T-helper 2 cell (primary cell): Measurements from ENCODE around the gene AFF2.

Source experiments
- DNase-seq, 5 experiments: peaks; one replicate each; pipeline versions ENCODE4 v3.0.0 to v3.0.0-alpha.2; 2012 to 2022

AFF2 gene

DNA sequence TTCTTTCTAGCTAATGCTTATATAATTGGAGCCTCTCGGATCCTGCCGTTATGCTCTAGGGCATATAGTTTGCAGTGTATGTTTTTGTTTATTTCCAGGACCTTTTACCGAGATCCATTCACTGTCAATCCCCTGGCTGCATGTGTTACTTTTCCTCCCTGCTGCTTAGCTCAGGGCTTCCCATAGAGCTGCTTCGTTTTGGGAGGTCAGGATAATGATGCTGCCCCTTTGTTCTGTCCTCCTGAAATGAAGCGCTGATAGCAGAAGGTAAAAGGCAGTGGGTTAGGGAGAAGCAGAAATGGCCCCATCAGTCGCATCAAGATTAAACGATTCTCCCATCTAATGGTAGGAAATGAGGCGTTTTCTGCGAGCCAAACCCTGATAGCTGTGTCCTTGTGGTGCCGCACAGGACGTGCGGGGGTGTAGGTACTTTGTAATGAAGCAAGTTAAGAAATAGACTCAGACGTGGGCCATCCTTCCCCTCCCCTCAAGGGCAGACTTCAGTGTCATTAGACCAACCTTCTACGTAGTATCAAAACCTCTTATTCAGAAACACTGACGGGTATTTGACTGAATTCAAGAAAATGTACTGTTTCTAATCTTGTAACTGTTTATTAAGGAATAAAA, 37.3 kb downstream of the AFF2 start:
- DNase-seq: no peak

DNA sequence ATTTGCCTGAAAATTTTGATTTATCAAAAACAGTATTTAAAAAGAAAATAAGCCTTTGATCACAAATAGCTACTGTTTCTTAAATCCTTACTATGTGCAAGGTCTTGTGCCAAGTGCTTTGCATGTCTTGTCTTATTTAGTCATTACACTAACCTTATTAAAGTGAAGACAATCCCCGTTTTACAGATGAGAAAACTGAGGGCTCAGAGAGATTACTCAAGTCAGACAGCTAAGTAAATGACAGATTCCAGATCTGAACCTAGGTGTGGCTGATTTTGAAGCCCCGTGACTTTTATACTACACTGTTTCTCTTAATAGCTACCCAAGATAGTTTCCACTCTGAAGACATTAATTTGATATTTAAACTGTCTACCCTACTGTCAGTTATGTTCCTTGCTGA, 38.2 kb downstream of the AFF2 start:
- no peak for DNase-seq

DNA sequence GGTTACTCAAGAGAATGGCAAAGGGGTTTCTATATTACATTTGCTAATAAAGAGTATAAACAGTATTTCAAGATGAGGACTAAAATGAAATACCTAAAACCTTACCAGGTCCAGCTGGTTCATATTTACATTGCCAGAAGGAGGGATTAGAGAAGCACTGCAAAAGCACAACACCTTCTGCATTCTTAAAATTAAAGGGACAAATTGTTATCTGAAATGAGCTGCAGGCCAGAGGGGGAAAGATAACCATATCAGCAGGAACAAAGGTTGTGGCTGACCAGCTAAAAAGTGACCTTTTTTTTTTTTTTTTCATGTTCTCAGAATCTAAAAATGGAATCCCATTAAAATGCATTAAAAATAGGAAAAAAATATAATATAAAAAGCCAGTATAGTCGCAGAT, 39.7 kb downstream of the AFF2 start:
- no peak for DNase-seq

DNA sequence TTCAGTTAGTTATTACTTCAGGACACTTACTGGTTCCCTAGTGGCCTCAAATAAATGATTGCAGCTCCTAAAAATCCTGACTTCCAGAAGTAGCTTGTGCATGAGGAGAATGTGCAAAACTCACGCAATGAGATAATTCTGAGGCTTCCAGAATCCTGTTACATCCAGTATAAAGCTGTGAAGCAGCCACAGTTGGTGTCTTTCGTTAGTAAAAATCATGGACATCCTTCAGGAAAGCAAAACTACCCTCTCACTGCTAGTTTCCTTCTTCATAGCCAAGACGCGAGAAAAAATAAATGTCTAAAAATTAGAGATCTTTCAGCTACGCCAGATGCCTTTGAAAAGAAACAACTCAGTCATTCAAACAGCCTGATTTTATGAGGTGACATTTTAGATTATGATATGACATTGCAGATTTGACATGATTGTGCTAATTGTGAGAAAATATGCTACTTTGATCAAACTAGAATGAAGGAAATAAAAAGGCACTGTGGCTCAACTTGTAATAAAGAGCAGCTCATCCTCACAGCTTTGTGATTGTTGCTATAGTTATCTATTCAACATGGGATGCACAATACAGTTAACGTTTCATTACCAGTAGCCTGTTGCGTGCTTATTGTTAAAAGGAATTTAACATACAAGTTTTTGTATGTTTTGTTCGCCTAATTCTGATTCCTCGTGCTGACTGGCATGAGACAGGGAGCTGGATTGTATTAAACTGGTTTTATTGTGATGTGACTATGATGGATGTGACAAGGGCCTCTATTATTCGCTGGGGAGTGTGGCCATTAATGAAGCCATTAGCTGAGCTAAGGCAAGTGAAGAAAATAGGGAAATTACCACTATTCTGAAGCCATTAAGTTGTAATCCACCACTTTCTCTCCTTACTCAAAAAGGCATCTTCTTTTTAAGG, 40.5 kb downstream of the AFF2 start:
- DNase-seq: no peak

DNA sequence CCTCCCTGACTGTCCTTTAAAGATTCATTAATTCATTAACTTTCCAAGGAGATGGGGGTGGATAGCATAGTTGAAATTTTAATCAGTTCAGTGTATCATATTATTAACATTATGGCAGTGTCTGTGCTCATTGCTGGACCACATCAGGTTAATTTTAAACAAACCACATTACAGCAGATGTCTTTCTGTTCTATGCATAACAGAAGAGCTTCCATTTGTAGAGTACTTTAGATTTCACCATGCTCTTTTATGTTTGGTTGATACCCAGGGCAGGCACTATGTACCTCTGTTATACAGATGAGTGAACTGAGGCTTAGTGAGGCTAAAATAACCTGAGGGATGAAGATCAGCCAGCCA, 41.1 kb downstream of the AFF2 start:
- DNase-seq: no peak

DNA sequence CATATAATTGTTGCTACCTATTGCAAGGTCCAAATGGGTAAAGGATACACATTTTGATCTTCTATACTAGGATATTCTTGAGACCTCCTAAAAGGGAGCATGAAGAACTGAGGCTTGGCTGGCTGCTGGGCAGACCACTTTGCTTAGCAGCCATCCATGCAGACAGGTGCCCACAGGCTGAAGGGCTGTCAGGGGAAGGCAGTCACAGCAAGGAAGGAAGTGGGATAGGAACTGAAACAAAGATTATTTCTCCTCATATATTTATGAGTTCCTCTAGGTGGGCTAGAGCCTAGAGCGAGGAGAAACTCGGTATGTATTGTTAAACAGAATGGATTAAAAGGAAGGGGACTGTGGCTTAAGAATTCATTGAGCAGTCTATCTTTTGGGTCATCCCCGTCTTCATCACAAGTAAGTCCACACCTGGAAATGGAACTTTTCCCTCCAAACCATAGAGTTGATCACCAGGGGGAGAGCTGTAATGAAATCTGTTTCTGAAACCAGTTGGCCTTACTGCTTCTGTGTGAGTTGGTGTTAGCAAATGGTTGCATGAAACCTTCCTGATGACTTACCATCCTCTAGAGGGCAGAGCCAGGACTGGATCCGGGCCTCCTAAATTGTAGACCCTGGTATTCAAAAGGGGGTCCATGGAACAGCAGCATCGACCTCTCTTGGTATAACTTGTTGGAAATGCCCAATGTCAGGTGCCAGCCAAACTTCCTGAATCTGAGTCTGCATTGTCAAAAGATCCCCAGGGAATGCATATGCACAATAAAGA, 42.3 kb downstream of the AFF2 start:
- DNase-seq: no peak

DNA sequence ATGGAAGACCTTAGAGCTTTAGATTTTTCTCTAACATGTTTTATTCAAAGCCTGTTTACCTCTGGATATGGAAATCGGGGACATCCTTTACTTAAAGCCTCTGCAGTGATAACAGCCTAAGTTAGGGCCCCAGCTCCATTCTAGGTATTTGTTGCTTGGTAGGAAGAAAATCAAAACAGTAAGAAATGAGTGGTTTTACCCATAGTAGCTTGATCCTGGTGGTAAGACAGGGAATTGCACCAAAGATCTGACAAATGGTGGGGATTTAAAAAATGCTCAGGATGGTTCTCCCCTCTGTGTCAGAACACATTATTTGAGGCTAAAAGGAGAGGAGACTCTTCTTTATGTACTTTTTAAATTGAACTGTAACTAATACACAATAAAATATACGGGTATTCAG, 52.4 kb downstream of the AFF2 start:
- peak in 1 of 5 experiments; percentile 6 for DNase-seq

DNA sequence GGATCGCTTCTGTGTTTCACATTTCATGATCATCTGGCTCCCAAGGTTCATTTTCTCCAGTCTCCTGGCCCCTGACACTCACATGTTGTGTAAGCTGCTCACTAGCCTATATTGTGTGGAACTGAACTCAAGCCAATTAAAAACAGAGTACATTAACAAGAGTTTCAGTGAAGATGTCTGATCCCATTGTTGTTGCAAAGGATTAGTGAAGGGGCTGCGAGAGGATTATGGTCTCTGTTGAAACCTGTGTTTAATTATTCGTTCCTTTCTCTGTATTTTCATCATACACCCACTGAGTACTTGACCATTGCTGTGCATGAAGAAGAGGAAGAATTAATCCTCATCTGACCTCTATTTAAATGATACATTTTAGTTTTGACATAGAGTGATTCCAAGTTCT, 54.7 kb downstream of the AFF2 start:
- DNase-seq: no peak

DNA sequence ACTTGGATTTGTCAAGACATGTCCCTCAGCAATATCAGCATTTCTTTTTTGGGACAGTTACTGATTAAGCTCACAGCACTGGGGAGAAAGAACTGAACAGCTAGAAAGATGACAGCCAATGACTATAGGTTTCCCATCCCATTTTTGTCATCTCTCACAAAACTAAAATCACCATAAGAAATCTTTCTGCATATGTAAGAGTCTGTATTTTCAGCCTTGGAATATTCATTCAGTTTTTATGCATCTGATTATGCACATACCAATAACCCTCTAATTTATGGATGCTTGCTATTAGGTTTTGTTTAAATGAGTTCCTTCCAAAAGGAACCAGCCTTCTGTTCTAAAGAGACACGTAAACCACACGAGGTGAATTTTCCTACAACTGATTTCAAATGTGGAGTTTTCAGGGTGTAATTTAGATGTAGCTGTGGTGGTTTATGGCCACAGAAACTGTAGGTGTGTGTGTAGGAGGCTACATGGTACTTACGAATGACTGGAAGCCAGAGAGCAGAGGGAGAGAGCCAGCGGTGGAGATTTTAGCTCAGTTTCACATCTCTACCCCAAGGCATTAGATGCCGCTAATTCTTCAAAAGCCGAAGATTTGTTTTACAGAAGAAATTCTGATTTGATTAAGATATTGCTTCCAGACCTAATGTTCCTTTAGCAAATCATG, 55.3 kb downstream of the AFF2 start:
- no peak for DNase-seq

DNA sequence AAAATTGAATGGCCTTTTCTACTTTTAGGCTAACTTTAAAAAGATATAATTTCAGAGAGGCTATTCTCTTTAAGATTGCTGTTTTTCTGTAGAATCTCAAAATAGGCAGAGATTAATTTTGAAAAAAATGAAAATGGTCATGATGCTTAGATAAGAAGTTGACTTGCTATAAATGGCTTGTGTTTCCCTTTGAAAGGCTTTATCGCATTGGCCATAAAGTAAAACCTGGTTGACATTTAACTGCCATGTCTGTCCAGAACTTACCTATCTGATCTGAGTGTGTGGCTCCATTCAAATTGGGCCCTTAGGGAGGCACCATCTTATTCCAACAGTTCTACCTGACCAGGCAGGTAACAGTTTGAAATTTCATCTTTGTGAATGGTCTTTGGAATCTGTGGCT, 56.1 kb downstream of the AFF2 start:
- DNase-seq: no peak

DNA sequence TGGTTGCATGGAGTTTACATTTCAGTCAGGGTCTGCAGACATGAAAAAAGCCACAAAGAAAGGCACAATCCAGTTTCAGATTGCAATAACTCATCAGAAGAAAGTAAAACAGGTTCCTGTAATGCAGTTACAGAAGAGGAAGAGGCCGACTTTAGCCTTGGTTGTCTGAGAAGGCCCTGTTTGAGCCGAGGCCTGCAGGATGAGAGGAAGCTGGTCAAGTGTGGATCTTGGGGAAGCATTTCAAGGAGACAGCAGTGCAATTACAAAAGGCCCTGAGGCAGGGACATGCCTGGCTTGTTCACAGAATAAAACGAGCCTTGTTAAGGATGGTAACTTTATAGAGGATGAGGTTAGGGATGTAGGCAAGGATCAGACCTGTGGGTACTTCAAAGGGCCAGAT, 62.4 kb downstream of the AFF2 start:
- no peak for DNase-seq

DNA sequence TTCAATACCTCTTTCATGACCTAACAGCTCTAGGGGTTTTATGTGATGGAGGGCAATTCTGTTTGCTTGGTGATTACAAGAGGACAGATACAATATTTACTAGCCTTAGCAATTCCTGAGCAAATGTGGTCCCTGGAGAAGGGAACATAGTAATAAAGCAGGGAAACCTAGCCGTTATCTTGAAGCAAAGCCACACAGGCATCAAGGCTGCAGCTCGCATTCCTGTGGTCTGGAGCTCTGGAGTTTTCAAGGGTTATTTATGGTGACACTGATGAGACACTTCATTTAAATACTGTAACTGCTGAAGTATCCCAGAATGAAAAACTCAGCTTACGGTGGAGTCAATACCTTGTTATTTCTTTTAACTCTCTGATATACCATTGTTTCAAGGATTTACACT, 66.8 kb downstream of the AFF2 start:
- DNase-seq: no peak

DNA sequence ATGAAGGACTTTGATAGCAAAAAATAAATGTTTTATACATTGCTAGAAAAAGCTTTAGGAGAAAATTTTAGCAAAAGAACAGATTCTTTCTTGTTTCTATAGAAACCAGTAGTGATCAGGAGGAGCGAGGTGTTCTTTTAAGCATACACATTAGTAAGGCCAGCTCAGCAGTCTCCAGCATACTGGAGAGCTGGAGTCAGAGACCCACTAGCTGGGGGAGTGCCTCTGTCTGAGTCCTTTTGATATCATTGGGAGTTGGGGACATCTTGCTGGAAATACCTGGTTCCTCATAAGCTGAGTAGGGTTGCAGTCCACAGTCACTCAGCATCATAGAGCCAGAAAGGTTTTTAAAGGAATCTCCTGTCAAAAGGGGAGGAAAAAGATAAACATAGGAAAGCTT, 67.4 kb downstream of the AFF2 start:
- no peak for DNase-seq

DNA sequence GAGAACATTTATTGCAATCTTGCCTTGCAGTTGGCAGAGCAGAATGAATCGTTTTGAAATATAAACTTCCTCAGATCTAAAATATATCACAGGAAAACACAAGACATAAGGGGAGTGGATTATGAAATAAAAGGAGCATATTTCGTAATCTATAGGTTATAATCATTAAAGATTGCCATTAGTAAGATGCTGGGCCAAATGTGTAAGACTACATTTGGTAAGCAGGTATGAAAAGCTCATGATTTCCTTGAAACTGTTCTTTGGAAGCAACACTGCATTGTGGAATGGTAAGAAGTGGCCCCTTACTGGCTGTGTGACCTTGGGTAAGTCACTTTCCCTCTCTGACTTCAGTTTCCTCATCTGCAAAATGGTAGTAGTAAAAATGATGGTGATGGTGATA, 68.3 kb downstream of the AFF2 start:
- DNase-seq: no peak

DNA sequence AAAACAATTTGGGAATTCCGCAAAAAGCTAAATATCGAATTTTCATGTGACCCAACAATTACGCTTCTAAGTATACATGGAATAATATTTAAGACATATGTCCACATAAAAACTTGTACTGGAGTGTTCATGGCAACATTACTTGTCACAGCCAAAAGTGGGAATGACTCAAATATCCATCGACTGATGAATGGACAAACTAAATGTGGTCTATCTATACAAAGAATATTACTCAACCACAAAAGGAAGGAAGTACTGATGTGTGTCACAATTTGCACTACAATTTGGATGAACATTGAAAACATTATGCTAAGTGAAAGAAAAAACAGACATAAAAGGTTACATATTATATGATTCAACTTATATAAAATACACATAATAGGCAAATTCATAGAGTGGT, 71.9 kb downstream of the AFF2 start:
- DNase-seq: no peak

DNA sequence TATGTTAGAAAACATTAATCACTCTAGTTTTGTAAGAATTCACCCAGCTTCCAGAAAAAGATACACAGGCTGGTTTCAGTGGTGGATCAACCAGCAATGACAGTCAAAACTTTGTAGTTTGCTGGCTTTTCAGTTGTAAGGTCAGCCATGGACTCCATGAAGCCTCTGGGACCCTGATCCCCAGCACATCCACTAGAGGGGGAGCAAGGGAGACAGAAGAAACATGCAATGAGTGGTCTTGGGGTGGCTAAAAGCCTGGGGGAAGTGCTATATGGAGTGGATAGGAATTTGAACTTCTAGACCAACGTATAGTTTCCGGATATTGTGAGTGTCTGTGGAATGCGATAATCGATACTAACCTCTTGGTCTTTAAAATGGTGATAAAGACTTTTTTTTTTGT, 72.7 kb downstream of the AFF2 start:
- no peak for DNase-seq

DNA sequence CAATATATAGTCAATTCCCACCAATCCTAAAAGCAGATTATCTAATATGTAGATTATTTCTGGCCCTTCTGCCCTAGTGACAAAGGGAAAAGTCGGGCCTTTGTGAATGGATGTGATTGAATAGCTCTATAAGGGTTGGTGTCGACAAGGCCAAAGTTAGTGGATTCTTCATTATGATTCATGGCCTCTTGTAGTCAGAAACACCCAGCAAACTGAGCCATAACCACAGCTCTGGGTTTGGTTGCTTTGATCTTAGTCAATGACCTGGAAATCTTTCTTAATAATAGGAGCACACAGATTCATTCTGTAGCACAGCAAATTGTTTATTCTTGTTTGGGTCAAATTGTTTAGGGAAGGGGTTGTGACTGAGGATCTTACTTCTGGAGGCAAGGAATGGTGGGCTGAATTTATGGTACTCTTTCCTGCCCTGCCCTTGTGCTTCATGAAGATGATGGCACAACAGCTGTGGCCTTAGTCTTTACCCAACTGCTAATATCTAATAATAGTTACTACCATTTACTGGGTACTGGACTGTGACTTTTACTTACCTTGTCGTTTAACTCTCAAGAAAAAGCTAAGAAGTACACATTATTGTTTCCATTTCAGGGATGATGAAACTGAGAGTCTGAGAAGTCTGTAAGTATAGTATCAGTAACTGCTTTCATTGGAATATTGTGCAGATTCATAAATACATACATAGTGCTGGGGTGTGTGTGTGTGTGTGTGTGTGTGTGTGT, 74.0 kb downstream of the AFF2 start:
- no peak for DNase-seq

DNA sequence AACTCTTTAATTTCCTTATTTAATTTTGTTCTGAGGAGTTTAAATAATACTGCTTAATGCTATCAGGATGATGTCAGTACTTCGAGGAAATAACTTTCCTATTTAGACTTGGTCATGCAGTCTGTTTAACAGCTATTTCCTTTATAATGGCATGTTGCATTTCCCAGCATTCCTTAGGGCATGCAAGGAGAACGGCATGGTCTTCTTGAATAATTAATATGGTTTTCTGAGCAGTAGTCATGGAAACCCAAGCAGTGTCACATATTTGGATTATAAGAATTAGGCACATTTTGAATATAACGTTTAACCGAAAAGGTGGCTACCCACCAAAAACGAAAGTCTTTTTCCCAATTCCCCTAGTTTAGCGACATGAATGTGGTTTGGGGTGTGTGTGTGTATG, 76.0 kb downstream of the AFF2 start:
- DNase-seq: no peak

DNA sequence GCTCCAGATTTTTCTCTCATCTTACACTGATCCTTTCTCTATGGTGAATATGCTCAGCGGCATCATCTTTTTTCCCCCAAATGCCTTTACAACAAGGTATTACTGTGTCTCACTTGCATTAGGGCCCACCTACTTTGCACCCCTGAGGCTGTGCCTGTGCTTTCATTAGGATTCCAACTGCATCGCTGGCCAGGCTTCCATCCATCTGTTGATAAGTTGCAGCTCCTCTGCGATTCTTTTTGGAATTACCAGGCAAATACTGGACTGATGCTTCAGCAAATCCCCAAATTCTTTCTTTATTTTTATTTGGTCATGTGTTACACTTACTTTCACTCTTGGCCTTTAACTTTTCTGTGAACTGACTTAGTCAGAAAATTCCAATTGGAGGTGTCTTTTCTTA, 77.3 kb downstream of the AFF2 start:
- DNase-seq: no peak

DNA sequence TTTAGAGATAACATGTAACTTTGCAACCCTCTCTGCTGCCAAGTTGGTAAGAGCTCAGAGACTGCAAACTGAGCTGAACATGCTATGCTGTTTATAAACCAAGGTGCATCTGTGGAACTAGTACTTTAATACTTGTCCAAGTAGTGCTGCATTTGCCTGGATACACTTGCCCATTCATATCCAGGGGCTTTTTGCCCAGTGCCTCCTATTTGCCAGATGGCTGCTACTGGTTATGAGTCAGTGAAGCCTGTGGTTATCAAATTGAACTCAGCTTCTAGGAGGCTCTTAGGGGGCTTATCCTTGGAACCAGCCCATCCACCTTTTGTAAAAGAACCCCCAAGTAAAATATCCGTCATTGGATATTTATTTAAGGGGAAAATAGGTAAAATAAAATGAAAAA, 79.6 kb downstream of the AFF2 start:
- no peak for DNase-seq

DNA sequence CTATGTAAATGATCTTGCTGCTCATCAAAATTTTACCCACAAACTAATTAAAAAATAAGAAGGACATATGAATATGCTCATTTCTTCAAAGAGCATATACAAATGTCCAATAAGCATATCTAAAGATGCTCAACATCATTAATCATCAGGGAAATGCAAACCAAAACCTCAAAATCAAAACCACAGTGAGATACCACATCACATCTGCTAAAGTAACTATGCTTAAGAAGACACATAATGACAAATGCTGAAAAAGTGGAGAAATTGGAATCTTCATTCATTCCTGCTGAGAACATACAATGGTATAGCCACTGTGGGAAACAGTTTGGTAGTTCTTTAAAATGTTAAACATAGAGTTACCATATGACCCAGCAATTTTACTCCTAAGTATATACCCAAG, 81.9 kb downstream of the AFF2 start:
- no peak for DNase-seq

DNA sequence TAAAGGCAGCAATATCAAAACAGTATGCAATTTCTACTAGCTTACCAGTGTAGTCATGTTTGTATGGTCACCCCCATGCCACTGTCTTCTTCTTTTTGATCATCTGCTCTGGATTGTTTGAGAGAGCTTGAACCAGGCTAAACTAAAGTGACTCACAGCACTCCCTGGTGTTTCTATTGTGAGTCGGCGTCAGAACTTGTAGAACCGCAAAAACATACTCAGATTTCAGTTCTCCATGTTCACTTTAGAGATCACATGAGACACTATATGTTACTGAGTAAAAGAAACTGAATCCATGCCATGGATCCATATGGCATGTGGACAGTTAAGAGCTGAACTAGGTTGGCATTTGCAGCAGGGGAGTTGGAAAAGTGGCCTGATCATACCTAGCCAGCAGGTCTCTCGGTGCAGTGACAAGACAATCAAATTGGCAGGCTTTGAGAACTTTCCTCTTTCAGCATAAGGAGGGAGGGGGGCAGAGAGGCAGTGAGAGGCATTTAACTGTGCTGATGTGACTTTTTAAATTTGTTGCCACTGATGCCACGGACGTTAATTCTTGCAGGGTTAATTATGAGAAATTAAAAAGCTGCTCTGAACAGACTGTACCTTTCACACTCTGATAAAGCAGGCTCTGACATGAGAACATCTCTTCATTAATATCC, 88.4 kb downstream of the AFF2 start:
- no peak for DNase-seq
